GM18519 (cell line): ENCODE data around the gene TBC1D24.
"Not testable (repeated sequence)": the region's sequence is repeated elsewhere in the genome, so short reads cannot be mapped to it uniquely, and the experiment has no call there.

Experiments
- ATAC-seq: cut with Tn5 transposase; IDR thresholded peaks from one replicate; pipeline ENCODE4 v1.9.1; 2021; ENCODE audit warnings: mild to moderate bottlenecking, moderate library complexity; ENCODE audit not compliant: unreplicated experiment, low FRiP score

TBC1D24 gene

GRCh38 chr16:2468233-2468724 lies 6.6 kb upstream of the TBC1D24 start:
- no peak for ATAC-seq

GRCh38 chr16:2468725-2469398 lies 6.1 kb upstream of the TBC1D24 start:
- no peak for ATAC-seq

GRCh38 chr16:2469399-2470233 lies 5.3 kb upstream of the TBC1D24 start:
- no peak for ATAC-seq

- ATAC-seq: no peak
Measured at GRCh38 chr16:2470234-2470601, 4.7 kb upstream of the TBC1D24 start.

- ATAC-seq: no peak
Measured at GRCh38 chr16:2470603-2471015, 4.3 kb upstream of the TBC1D24 start.

GRCh38 chr16:2471016-2471652 lies 3.8 kb upstream of the TBC1D24 start, which contains the start of gene NTN3:
Gene NTN3 (plus strand): TSS chr16:2471297. CDS start chr16:2471702, 405 bp downstream.
- no peak for ATAC-seq

- no peak for ATAC-seq
Measured at GRCh38 chr16:2471653-2472487, 3.1 kb upstream of the TBC1D24 start.

- no peak for ATAC-seq
Measured at GRCh38 chr16:2472488-2472864, 2.5 kb upstream of the TBC1D24 start.

GRCh38 chr16:2472885-2473445 lies 2.0 kb upstream of the TBC1D24 start:
- no peak for ATAC-seq

GRCh38 chr16:2473446-2473926 lies 1.4 kb upstream of the TBC1D24 start:
- ATAC-seq: no peak

GRCh38 chr16:2473999-2474876 lies 689 bp upstream of the TBC1D24 start:
- ATAC-seq: no peak

GRCh38 chr16:2475413-2476344 lies 752 bp downstream of the TBC1D24 start:
- no peak for ATAC-seq

GRCh38 chr16:2476345-2476720 lies 1.4 kb downstream of the TBC1D24 start:
- ATAC-seq: no peak

- ATAC-seq: no peak
Measured at GRCh38 chr16:2476741-2477140, 1.8 kb downstream of the TBC1D24 start.

- no peak for ATAC-seq
Measured at GRCh38 chr16:2477327-2477726, 2.4 kb downstream of the TBC1D24 start.

GRCh38 chr16:2478279-2478678 lies 3.4 kb downstream of the TBC1D24 start:
- no peak for ATAC-seq

- ATAC-seq: not testable (repeated sequence)
Measured at GRCh38 chr16:2479996-2480395, 5.1 kb downstream of the TBC1D24 start.

- no peak for ATAC-seq
Measured at GRCh38 chr16:2480948-2481347, 6.0 kb downstream of the TBC1D24 start.
